Right lobe of liver (tissue), 6 donors: Measurements from ENCODE around the gene RPS23. TPM values are rescaled to one million over a fixed set of nuclear protein-coding genes. Genes with fewer than 3 reads are reported as not detected.

ENCODE experiments used
- ATAC-seq, 4 donors: fragments of 200-7000 bp; cut with Tn5 transposase; one replicate each; pipeline ENCODE4 v1.9.1; 2020; ENCODE audit warnings: mild to moderate bottlenecking in 4 of 4, moderate library complexity in 4 of 4
- DNase-seq, 3 donors: peaks; one replicate each; pipeline ENCODE4 v3.0.0-alpha.2; 2020
- H3K27ac ChIP-seq, 3 donors: fragments of 200-600 bp; one replicate each; pipeline ENCODE4 v1.8.0; 2022
- H3K27me3 ChIP-seq, 2 donors: fragments of 200-600 bp; one replicate each; pipeline ENCODE4 v1.8.0; 2022
- H3K36me3 ChIP-seq, 4 donors: fragments of 200-600 bp; sonication (generic) in 1 of 4; one replicate each; pipeline versions ENCODE4 v1.5.1 to v1.8.0; 2017 to 2022; ENCODE audit warnings: control low read depth in 1 of 4
- H3K4me1 ChIP-seq, 4 donors: fragments of 200-600 bp; sonication (generic) in 1 of 4; one replicate each; pipeline versions ENCODE4 v1.5.1 to v1.8.0; 2017 to 2022; ENCODE audit warnings: control low read depth in 1 of 4
- H3K4me3 ChIP-seq, 3 donors: fragments of 200-600 bp; one replicate each; pipeline ENCODE4 v1.8.0; 2022
- H3K9me3 ChIP-seq, 4 donors: fragments of 200-600 bp; sonication (generic) in 1 of 4; one replicate each; pipeline versions ENCODE4 v1.5.1 to v1.8.0; 2017 to 2022; ENCODE audit warnings: control low read depth in 1 of 4
- POLR2A ChIP-seq: fragments of 450-650 bp; IDR thresholded peaks from one replicate; pipeline ENCODE4 v1.6.1; 2017; ENCODE audit warnings: antibody characterized with exemption, mild to moderate bottlenecking
- WGBS: methylation state at CpG from one replicate; pipeline ENCODE4 v1.1.6; 2018; ENCODE audit warnings: low coverage, low lambda C conversion rate; ENCODE audit not compliant: insufficient coverage; ENCODE audit errors: missing lambda C conversion rate; 5-methylcytosine and 5-hydroxymethylcytosine counted together
- intact Hi-C, 2 donors: fragments of 100-400 bp; cut with DNase I; formaldehyde crosslinking; loops; one replicate each; pipeline versions ENCODE4 v1.11.2 to v1.14.1; 2022
- total RNA-seq, 6 experiments: library from RNA; depleted of rRNA in 2 of 6; stranded (reverse); fragments of >200 nt in 2 of 6; fragmentation: NEBNext Ultra II Directional in 3 of 6; extraction: Animal tissue kit (Norgen Biotek cat#: 25700) in 3 of 6; gene quantifications; one replicate each; pipeline versions ENCODE4 v1.1.0 to v1.2.4, GENCODE V29; 2016 to 2023
- TF ChIP-seq, protein P1 (sequence below), 4 donors: fragments of 200-600 bp in 3 of 4; fragments of 450-650 bp in 1 of 4; IDR thresholded peaks; one replicate each; pipeline versions ENCODE4 v1.5.1 to v1.8.0; 2016 to 2022; ENCODE audit warnings: antibody characterized with exemption in 4 of 4, mild to moderate bottlenecking in 2 of 4
- donor health status: DM: no; HTN: yes; CAD: no.
- donor health status: DM: no; HTN: no; CAD: no.
- donor health status: DM: no; HTN: no; CAD: no.
- donor health status: DM: no; HTN: yes; CAD: no.
- donor health status: DM: no; HTN: yes; CAD: no.

The RPS23 gene
- total RNA-seq, 6 experiments from 2014 or later: 529 to 716 (median 601) TPM

DNA sequence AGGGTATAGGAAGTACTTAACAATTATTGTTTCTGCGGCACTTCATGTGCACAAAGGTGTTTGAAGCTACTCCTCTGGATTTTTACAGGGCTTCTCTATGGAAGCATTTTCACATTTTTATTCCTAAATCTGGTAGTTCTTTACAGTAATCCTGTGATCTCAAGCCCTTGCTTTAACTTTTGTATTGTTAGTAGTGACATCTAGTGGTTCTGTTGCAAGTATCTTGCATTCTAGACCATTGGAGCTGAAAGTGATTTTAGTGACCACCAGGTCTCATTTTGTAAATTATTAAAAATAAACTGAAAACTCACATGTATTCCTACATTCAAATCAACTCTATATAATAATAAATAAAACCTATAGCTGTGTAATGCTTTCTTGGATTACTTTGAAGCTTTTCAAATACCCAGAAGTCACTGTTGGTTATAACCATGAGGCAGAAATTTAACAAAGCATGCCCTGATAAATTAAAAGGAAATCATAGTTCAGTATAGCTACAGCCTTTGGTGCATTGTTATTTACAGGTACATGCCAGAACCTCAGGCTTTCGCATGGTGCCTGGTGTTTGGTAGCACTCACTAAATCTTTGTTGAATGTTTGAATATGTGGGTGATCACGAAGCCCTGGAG is 18.9 kb downstream of the RPS23 start:
- intact Hi-C loops: no loop called here
- TF ChIP-seq, protein P1, sequence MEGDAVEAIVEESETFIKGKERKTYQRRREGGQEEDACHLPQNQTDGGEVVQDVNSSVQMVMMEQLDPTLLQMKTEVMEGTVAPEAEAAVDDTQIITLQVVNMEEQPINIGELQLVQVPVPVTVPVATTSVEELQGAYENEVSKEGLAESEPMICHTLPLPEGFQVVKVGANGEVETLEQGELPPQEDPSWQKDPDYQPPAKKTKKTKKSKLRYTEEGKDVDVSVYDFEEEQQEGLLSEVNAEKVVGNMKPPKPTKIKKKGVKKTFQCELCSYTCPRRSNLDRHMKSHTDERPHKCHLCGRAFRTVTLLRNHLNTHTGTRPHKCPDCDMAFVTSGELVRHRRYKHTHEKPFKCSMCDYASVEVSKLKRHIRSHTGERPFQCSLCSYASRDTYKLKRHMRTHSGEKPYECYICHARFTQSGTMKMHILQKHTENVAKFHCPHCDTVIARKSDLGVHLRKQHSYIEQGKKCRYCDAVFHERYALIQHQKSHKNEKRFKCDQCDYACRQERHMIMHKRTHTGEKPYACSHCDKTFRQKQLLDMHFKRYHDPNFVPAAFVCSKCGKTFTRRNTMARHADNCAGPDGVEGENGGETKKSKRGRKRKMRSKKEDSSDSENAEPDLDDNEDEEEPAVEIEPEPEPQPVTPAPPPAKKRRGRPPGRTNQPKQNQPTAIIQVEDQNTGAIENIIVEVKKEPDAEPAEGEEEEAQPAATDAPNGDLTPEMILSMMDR (IDR thresholded peaks at IDR 0.05): peak; percentile 23 to 52 (median 44)
- no peak for TF ChIP-seq POLR2A

DNA sequence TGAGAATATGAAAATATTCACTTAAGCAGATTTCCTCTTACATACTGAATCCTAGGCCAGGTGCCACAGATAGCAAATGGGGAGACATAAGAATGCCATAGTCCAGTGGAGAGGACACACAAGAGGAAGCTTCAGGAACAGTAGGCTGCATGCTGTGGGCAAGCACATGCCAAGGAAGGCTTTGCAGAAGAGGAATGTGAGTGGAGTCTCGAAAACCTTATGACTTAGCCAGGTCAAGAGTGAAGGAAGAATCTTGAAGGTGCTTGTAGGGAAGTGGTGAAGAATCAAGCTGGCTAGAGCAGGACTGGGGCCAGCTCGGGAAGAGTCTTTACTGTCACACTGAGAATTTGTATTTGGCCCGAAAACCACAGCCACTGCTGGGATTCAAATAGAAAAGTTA is 20.4 kb downstream of the RPS23 start:
- H3K9me3 ChIP-seq: no peaks in the 10 kb centered on the region
- intact Hi-C loops: no loop called here
- no peak overlapping the region for H3K27ac ChIP-seq
- TF ChIP-seq POLR2A: no peak
- TF ChIP-seq, protein P1 (IDR thresholded peaks at IDR 0.05): no peak
- no peaks in the 10 kb centered on the region for H3K36me3 ChIP-seq
- no peak overlapping the region for H3K4me3 ChIP-seq
- H3K27me3 ChIP-seq: no peaks in the 10 kb centered on the region
- WGBS: 88% methylated on average over 3 of the region's 3 CpGs
- ATAC-seq (no peak), DNase-seq (no peak)
- H3K4me1 ChIP-seq: no peaks in the 10 kb centered on the region

More for the DNA sequence above, 18.9 kb downstream of the RPS23 start:
- Histone ChIP-seq H3K27ac (no peak overlapping the region), H3K4me1 (no peaks in the 10 kb centered on the region), H3K4me3 (no peak overlapping the region), H3K9me3 (no peaks in the 10 kb centered on the region), H3K27me3 (no peaks in the 10 kb centered on the region), H3K36me3 (no peaks in the 10 kb centered on the region)
- ATAC-seq: peak; percentile 52 to 70 (median 59)
- 83% methylated on average over 3 of the region's 3 CpGs for WGBS
- DNase-seq: no peak

DNA sequence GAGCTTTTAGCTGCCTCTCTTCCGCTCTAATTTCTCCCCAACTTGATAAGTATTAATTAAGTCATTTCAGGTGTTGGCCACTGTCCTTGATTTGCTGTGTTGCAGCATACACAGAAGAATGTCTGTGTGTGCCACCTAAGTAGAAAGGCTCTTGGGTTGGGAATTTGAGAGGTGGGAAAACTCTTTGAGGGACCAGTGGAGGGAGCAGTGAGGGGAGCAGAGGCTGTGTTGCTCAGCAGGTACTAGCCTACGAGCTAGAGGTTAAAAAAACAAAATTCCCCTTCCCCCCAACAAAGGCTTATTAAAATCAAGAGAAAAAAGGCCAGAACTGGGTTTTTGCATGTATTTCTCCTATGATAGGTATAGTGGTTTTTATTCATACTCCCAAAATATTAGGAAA is 20.9 kb downstream of the RPS23 start:
- WGBS: 84% methylated on average over 2 of the region's 2 CpGs
- ATAC-seq (no peak), DNase-seq (no peak)
- intact Hi-C loops: no loop called here
- Histone ChIP-seq H3K27me3 (no peaks in the 10 kb centered on the region), H3K9me3 (no peaks in the 10 kb centered on the region), H3K36me3 (no peaks in the 10 kb centered on the region), H3K4me3 (no peak overlapping the region), H3K4me1 (no peaks in the 10 kb centered on the region), H3K27ac (no peak overlapping the region)
- TF ChIP-seq, protein P1 (IDR thresholded peaks at IDR 0.05): no peak
- TF ChIP-seq POLR2A: no peak

DNA sequence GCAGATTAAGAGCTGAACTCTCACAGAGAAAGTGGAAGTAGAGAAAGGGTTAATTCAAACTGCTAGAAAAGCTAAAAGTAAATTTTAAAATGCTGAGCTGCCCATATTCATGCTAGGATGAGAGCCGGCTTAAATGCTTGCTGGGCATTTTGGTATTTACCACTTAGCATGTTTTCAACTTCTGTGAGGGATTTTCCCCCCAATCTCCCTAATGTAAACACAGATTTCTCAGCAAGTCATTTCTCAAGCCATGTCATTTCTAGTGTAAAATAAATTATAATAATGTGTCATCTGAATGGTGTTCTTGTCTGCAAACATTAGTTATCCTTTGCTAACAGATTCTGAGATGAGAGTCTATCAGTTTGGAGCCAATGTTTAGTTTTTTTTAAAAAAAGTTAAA is 22.3 kb downstream of the RPS23 start:
- ATAC-seq (no peak), DNase-seq (no peak)
- intact Hi-C loops: no loop called here
- H3K27ac ChIP-seq: no peak overlapping the region
- WGBS: 36% methylated on average over 1 of the region's 1 CpG
- no peak overlapping the region for H3K4me3 ChIP-seq
- TF ChIP-seq, protein P1 (IDR thresholded peaks at IDR 0.05): no peak
- no peak for TF ChIP-seq POLR2A
- no peaks in the 10 kb centered on the region for H3K4me1 ChIP-seq
- no peaks in the 10 kb centered on the region for H3K9me3 ChIP-seq
- H3K36me3 ChIP-seq: no peaks in the 10 kb centered on the region
- H3K27me3 ChIP-seq: no peaks in the 10 kb centered on the region

DNA sequence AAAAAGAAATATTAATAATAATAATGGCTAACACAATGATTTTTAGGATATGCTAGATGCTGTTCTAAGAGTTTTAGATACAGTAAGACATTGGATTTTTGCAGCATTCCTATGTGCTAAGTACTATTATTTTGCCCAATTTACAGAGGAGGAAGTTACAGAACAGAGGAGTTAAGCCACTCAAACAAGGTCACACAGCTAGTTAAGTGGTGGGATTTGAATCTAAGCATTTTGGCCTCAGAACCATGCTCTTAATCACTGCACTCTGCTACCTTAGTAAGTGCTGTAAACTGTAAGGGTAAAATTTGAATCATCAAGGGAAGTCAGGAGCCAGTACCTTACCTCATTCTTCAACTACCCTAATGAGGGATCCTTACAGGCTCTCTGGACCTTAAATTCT is 25.4 kb downstream of the RPS23 start:
- TF ChIP-seq, protein P1 (IDR thresholded peaks at IDR 0.05): no peak
- TF ChIP-seq POLR2A: no peak
- Histone ChIP-seq H3K9me3 (no peaks in the 10 kb centered on the region), H3K4me1 (no peaks in the 10 kb centered on the region), H3K36me3 (no peaks in the 10 kb centered on the region), H3K4me3 (no peak overlapping the region), H3K27ac (no peak overlapping the region), H3K27me3 (no peaks in the 10 kb centered on the region)
- DNase-seq: no peak
- intact Hi-C loops: no loop called here
- ATAC-seq: no peak
